GM19025 (cell line): Measurements from ENCODE around the gene ITIH4.

Source experiments
- ATAC-seq: cut with Tn5 transposase; IDR thresholded peaks from one replicate; pipeline ENCODE4 v1.9.1; 2021; ENCODE audit warnings: mild to moderate bottlenecking, low read depth, moderate library complexity; ENCODE audit not compliant: unreplicated experiment

The ITIH4 gene

GRCh38 chr3:52834871-52835501 lies 4.5 kb upstream of the ITIH4 start, which contains the start of gene MUSTN1:
Gene MUSTN1 (minus strand): TSS chr3:52835019. CDS start chr3:52834948, 71 bp downstream.
- no peak for ATAC-seq

GRCh38 chr3:52833202-52833601 lies 2.7 kb upstream of the ITIH4 start:
- no peak for ATAC-seq

GRCh38 chr3:52831500-52832301 lies 1.2 kb upstream of the ITIH4 start:
- no peak for ATAC-seq

- no peak for ATAC-seq
Observed at GRCh38 chr3:52829906-52830463, 487 bp downstream of the ITIH4 start.

GRCh38 chr3:52829482-52829881 lies 990 bp downstream of the ITIH4 start:
- ATAC-seq = no peak

- ATAC-seq = no peak
Observed at GRCh38 chr3:52827866-52828376, 2.6 kb downstream of the ITIH4 start.

- no peak for ATAC-seq
Observed at GRCh38 chr3:52827441-52827840, 3.0 kb downstream of the ITIH4 start.

GRCh38 chr3:52824037-52824436 lies 6.4 kb downstream of the ITIH4 start:
- no peak for ATAC-seq

- no peak for ATAC-seq
Observed at GRCh38 chr3:52822363-52822762, 8.1 kb downstream of the ITIH4 start.

- no peak for ATAC-seq
Observed at GRCh38 chr3:52820736-52821135, 9.7 kb downstream of the ITIH4 start.

- no peak for ATAC-seq
Observed at GRCh38 chr3:52819936-52820335, 10.5 kb downstream of the ITIH4 start.

GRCh38 chr3:52817860-52818259 lies 12.6 kb downstream of the ITIH4 start:
- no peak for ATAC-seq

GRCh38 chr3:52817221-52817620 lies 13.3 kb downstream of the ITIH4 start:
- ATAC-seq = no peak

GRCh38 chr3:52816654-52817053 lies 13.8 kb downstream of the ITIH4 start:
- ATAC-seq = no peak

GRCh38 chr3:52816199-52816598 lies 14.3 kb downstream of the ITIH4 start:
- no peak for ATAC-seq

- no peak for ATAC-seq
Observed at GRCh38 chr3:52813810-52814209, 16.7 kb downstream of the ITIH4 start.

- no peak for ATAC-seq
Observed at GRCh38 chr3:52811452-52812011, 18.9 kb downstream of the ITIH4 start.

GRCh38 chr3:52810923-52811322 lies 19.5 kb downstream of the ITIH4 start:
- ATAC-seq = no peak

- ATAC-seq = no peak
Observed at GRCh38 chr3:52809662-52810377, 20.7 kb downstream of the ITIH4 start.

- no peak for ATAC-seq
Observed at GRCh38 chr3:52809149-52809548, 21.3 kb downstream of the ITIH4 start.
